AG04449 (cell line): ENCODE results near the gene TET1.
"Not testable (repeated sequence)": the region's sequence is repeated elsewhere in the genome, so short reads cannot be mapped to it uniquely, and the experiment has no call there.

Source experiments
- CTCF ChIA-PET: fragments of 350-600 bp; formaldehyde crosslinking; extraction: SDS; loops from one replicate; lab custom pipeline; 2021; ENCODE audit warnings: antibody characterized with exemption; lab: Yijun Ruan, JAX
- POLR2A ChIA-PET: fragments of 400-600, 350-600 bp; formaldehyde crosslinking; extraction: SDS; loops from one replicate; lab custom pipeline; 2020; ENCODE audit warnings: antibody characterized with exemption, inconsistent platforms; lab: Yijun Ruan, JAX
- DNase-seq: peaks from one replicate; pipeline ENCODE4 v3.0.0-alpha.2; 2010; ENCODE audit warnings: low read depth, low spot score
- H3K4me3 ChIP-seq: 2 replicates; pipeline ENCODE4 v1.5.1; 2011; ENCODE audit warnings: low read depth, mild to moderate bottlenecking, control low read depth, low read length
- CTCF ChIP-seq: IDR thresholded peaks from one replicate; pipeline ENCODE4 v1.5.1; 2011; ENCODE audit warnings: mild to moderate bottlenecking, moderate library complexity, low read length, control low read depth, inconsistent platforms; ENCODE audit not compliant: insufficient read depth; ENCODE audit errors: missing control alignments

TET1 gene

GRCh38 chr10:68566955-68567354 lies 6.8 kb downstream of the TET1 start:
- POLR2A ChIA-PET, result no interaction called here
- DNase-seq, result no peak
- H3K4me3 ChIP-seq, result no peak overlapping the region
- TF ChIP-seq CTCF, result no peak
- CTCF ChIA-PET, result interaction anchor here (0.9 kb wide), 1 partner anchor 16 kb away, joined by 3 read pairs; no protein-coding TSS in a partner anchor

GRCh38 chr10:68572151-68572550 lies 12.0 kb downstream of the TET1 start:
- no peak for TF ChIP-seq CTCF
- POLR2A ChIA-PET, result no interaction called here
- H3K4me3 ChIP-seq, result no peak overlapping the region
- no peak for DNase-seq
- CTCF ChIA-PET, result no interaction called here

GRCh38 chr10:68574051-68574450 lies 13.9 kb downstream of the TET1 start:
- ChIA-PET POLR2A (no interaction called here), CTCF (interaction anchor here (1.4 to 1.6 kb wide), 3 partner anchors 12 to 24 kb away, joined by 3 to 5 read pairs (median 4); no protein-coding TSS in a partner anchor)
- no peak for TF ChIP-seq CTCF
- no peak overlapping the region for H3K4me3 ChIP-seq
- DNase-seq, result no peak

- no peak for TF ChIP-seq CTCF
- DNase-seq, result no peak
- ChIA-PET CTCF (no interaction called here), POLR2A (no interaction called here)
- no peak overlapping the region for H3K4me3 ChIP-seq
Measured at GRCh38 chr10:68576118-68576517, 16.0 kb downstream of the TET1 start.

GRCh38 chr10:68578974-68579373 lies 18.8 kb downstream of the TET1 start:
- TF ChIP-seq CTCF, result no peak
- H3K4me3 ChIP-seq, result no peak overlapping the region
- DNase-seq, result no peak
- CTCF ChIA-PET, result no interaction called here
- POLR2A ChIA-PET, result no interaction called here

- CTCF ChIA-PET, H3K4me3 ChIP-seq, DNase-seq: not testable (repeated sequence)
- POLR2A ChIA-PET, result interaction anchor here (0.7 kb wide), 1 partner anchor 47 kb away, joined by 3 read pairs; no protein-coding TSS in a partner anchor
Measured at GRCh38 chr10:68584187-68584586, 24.1 kb downstream of the TET1 start.

GRCh38 chr10:68586606-68587305 lies 26.6 kb downstream of the TET1 start:
- no peak overlapping the region for H3K4me3 ChIP-seq
- CTCF ChIA-PET, result interaction anchor here (1.8 kb wide), 1 partner anchor 13 kb away, joined by 4 read pairs; no protein-coding TSS in a partner anchor
- DNase-seq, result no peak
- no peak for TF ChIP-seq CTCF
- POLR2A ChIA-PET, result interaction anchor here (0.7 kb wide), 1 partner anchor 186 kb away, joined by 4 read pairs; no protein-coding TSS in a partner anchor
